Natural killer cell (primary cell): ENCODE measurements around the gene ZDBF2. TPM values are rescaled to one million over a fixed set of nuclear protein-coding genes. Genes with fewer than 3 reads are reported as not detected.

Experiments used
- ATAC-seq, 3 donors: fragments of 150-1000 bp in 2 of 3; fragments of 200-7000 bp in 1 of 3; cut with Tn5 transposase; 1 replicate in 1 of 3; 2 replicates in 2 of 3; pipeline ENCODE4 v1.10.0; 2021; ENCODE audit warnings: mild to moderate bottlenecking in 2 of 3, moderate library complexity in 2 of 3
- DNase-seq, 2 donors: peaks; one replicate each; pipeline versions ENCODE4 v3.0.0 to v3.0.0-alpha.2; 2013 to 2021; ENCODE audit warnings: mixed read lengths in 1 of 2
- H3K27ac ChIP-seq: one replicate; pipeline ENCODE4 v1.5.1; 2013; ENCODE audit warnings: mild to moderate bottlenecking, low read length
- H3K27me3 ChIP-seq: one replicate; pipeline ENCODE4 v1.6.1; 2013; ENCODE audit warnings: low read length; ENCODE audit not compliant: control insufficient read depth, insufficient read depth
- H3K36me3 ChIP-seq: one replicate; pipeline ENCODE4 v1.6.1; 2013; ENCODE audit warnings: low read length; ENCODE audit not compliant: control insufficient read depth, insufficient read depth
- H3K4me1 ChIP-seq: one replicate; pipeline ENCODE4 v1.6.1; 2013; ENCODE audit warnings: low read length; ENCODE audit not compliant: control insufficient read depth, insufficient read depth
- H3K4me3 ChIP-seq: one replicate; pipeline ENCODE4 v1.5.1; 2013; ENCODE audit warnings: low read length
- H3K9me3 ChIP-seq: one replicate; pipeline ENCODE4 v1.6.1; 2013; ENCODE audit warnings: low read length; ENCODE audit not compliant: control insufficient read depth, insufficient read depth
- H3K27ac Mint-ChIP-seq, 2 donors: one replicate each; pipeline ENCODE4 v1.8.0; 2022; ENCODE audit warnings: mild to moderate bottlenecking in 2 of 2, mixed read lengths in 2 of 2, moderate library complexity in 1 of 2
- H3K27me3 Mint-ChIP-seq, 2 donors: one replicate each; pipeline ENCODE4 v1.8.0; 2022; ENCODE audit warnings: low read depth in 2 of 2, mixed read lengths in 2 of 2
- H3K36me3 Mint-ChIP-seq: one replicate; pipeline ENCODE4 v1.8.0; 2022; ENCODE audit warnings: mixed read lengths
- H3K4me1 Mint-ChIP-seq, 2 donors: one replicate each; pipeline ENCODE4 v1.8.0; 2022; ENCODE audit warnings: mixed read lengths in 2 of 2
- H3K4me3 Mint-ChIP-seq: one replicate; pipeline ENCODE4 v1.8.0; 2022; ENCODE audit warnings: mild to moderate bottlenecking, moderate library complexity, mixed read lengths
- H3K9me3 Mint-ChIP-seq, 2 donors: one replicate each; pipeline ENCODE4 v1.8.0; 2022; ENCODE audit warnings: mixed read lengths in 2 of 2
- CTCF ChIP-seq: fragments of 200-600 bp; IDR thresholded peaks from one replicate; pipeline ENCODE4 v1.8.0; 2022; ENCODE audit warnings: antibody characterized with exemption
- WGBS: methylation state at CpG from one replicate; pipeline ENCODE4 v1.1.7; 2013; ENCODE audit warnings: missing lambda C conversion rate; ENCODE audit not compliant: insufficient coverage; 5-methylcytosine and 5-hydroxymethylcytosine counted together
- intact Hi-C: fragments of 100-400 bp; cut with micrococcal nuclease; formaldehyde crosslinking; loops from one replicate; pipeline ENCODE4 v1.14.2; 2022
- total RNA-seq, 4 donors: library from RNA; stranded (reverse); fragments of 120-200 nt in 1 of 4; gene quantifications; one replicate each; pipeline versions ENCODE4 v1.2.3 to v1.2.4, GENCODE V29; 2013 to 2022

The ZDBF2 gene
- total RNA-seq, 3 donors from 2014 or later (not counting 1 experiment from before 2014, with no cell fraction given): 2.1 to 8.4 (median 6.5) TPM

GRCh38 chr2:206343144-206343543, 68.7 kb downstream of the ZDBF2 start:
- H3K36me3 ChIP-seq: no peaks in the 10 kb centered on the region
- no peaks in the 10 kb centered on the region for H3K36me3 Mint-ChIP-seq
- no peak overlapping the region for H3K27ac ChIP-seq
- intact Hi-C loops: no loop called here
- no peaks in the 10 kb centered on the region for H3K4me1 ChIP-seq
- TF ChIP-seq CTCF: no peak
- peaks cover 4% of the 10 kb centered on the region for H3K9me3 ChIP-seq
- WGBS: 98% methylated on average over 4 of the region's 4 CpGs
- H3K27ac Mint-ChIP-seq: no peak overlapping the region
- no peaks in the 10 kb centered on the region for H3K4me1 Mint-ChIP-seq
- H3K9me3 Mint-ChIP-seq: peaks cover 5 to 8% of the 10 kb centered on the region in 2 donors
- H3K27me3 ChIP-seq: no peaks in the 10 kb centered on the region
- ATAC-seq: no peak
- H3K27me3 Mint-ChIP-seq: no peaks in the 10 kb centered on the region
- no peak overlapping the region for H3K4me3 Mint-ChIP-seq
- no peak overlapping the region for H3K4me3 ChIP-seq
- no peak for DNase-seq

- TF ChIP-seq CTCF: no peak
- H3K27ac Mint-ChIP-seq: no peak overlapping the region
- H3K4me3 ChIP-seq: no peak overlapping the region
Observed at GRCh38 chr2:206343816-206344215, 69.4 kb downstream of the ZDBF2 start.

GRCh38 chr2:206345606-206346005, 71.1 kb downstream of the ZDBF2 start:
- Histone ChIP-seq H3K4me1 (no peaks in the 10 kb centered on the region), H3K9me3 (peaks cover 4% of the 10 kb centered on the region), H3K27ac (no peak overlapping the region), H3K4me3 (no peak overlapping the region), H3K36me3 (no peaks in the 10 kb centered on the region), H3K27me3 (no peaks in the 10 kb centered on the region)
- no CpG with 5 or more reads among the region's 3 CpGs for WGBS
- intact Hi-C loops: no loop called here
- no peaks in the 10 kb centered on the region for H3K36me3 Mint-ChIP-seq
- TF ChIP-seq CTCF: no peak
- H3K27me3 Mint-ChIP-seq: no peaks in the 10 kb centered on the region
- no peak overlapping the region for H3K4me3 Mint-ChIP-seq
- peaks cover 5 to 8% of the 10 kb centered on the region in 2 donors for H3K9me3 Mint-ChIP-seq
- H3K27ac Mint-ChIP-seq: no peak overlapping the region
- no peaks in the 10 kb centered on the region for H3K4me1 Mint-ChIP-seq
- ATAC-seq (no peak), DNase-seq (no peak)

More at GRCh38 chr2:206343816-206344215, 69.4 kb downstream of the ZDBF2 start:
- WGBS: 88% methylated on average over 1 of the region's 1 CpG
- no peaks in the 10 kb centered on the region for H3K4me1 Mint-ChIP-seq
- Histone ChIP-seq H3K9me3 (peaks cover 4% of the 10 kb centered on the region), H3K36me3 (no peaks in the 10 kb centered on the region), H3K27me3 (no peaks in the 10 kb centered on the region), H3K27ac (no peak overlapping the region), H3K4me1 (no peaks in the 10 kb centered on the region)
- DNase-seq: no peak
- no peaks in the 10 kb centered on the region for H3K36me3 Mint-ChIP-seq
- ATAC-seq: no peak
- intact Hi-C loops: no loop called here
- H3K9me3 Mint-ChIP-seq: peaks cover 5 to 8% of the 10 kb centered on the region in 2 donors
- H3K27me3 Mint-ChIP-seq: no peaks in the 10 kb centered on the region
- H3K4me3 Mint-ChIP-seq: no peak overlapping the region

- Mint-ChIP-seq H3K27ac (no peak overlapping the region), H3K9me3 (peaks cover 3% of the 10 kb centered on the region in 2 donors), H3K36me3 (no peaks in the 10 kb centered on the region), H3K4me1 (no peaks in the 10 kb centered on the region), H3K27me3 (no peaks in the 10 kb centered on the region), H3K4me3 (no peak overlapping the region)
- TF ChIP-seq CTCF: no peak
- WGBS: 89% methylated on average over 3 of the region's 3 CpGs
- no peaks in the 10 kb centered on the region for H3K27me3 ChIP-seq
- no peaks in the 10 kb centered on the region for H3K4me1 ChIP-seq
- no peak overlapping the region for H3K27ac ChIP-seq
- peaks cover 4% of the 10 kb centered on the region for H3K9me3 ChIP-seq
- DNase-seq (no peak), ATAC-seq (no peak)
- no peaks in the 10 kb centered on the region for H3K36me3 ChIP-seq
- intact Hi-C loops: no loop called here
- H3K4me3 ChIP-seq: no peak overlapping the region
Observed at GRCh38 chr2:206349375-206349774, 74.9 kb downstream of the ZDBF2 start.
